ENCODE results near the gene WNT9B. TPM values are rescaled to one million over a fixed set of nuclear protein-coding genes. Genes with fewer than 3 reads are reported as not detected.

Gene WNT9B
- total and polyA plus RNA-seq, 9 of the 15 experiments (the other 6 are each of a cell fraction or from before 2014, with no cell fraction given): not detected

DNA sequence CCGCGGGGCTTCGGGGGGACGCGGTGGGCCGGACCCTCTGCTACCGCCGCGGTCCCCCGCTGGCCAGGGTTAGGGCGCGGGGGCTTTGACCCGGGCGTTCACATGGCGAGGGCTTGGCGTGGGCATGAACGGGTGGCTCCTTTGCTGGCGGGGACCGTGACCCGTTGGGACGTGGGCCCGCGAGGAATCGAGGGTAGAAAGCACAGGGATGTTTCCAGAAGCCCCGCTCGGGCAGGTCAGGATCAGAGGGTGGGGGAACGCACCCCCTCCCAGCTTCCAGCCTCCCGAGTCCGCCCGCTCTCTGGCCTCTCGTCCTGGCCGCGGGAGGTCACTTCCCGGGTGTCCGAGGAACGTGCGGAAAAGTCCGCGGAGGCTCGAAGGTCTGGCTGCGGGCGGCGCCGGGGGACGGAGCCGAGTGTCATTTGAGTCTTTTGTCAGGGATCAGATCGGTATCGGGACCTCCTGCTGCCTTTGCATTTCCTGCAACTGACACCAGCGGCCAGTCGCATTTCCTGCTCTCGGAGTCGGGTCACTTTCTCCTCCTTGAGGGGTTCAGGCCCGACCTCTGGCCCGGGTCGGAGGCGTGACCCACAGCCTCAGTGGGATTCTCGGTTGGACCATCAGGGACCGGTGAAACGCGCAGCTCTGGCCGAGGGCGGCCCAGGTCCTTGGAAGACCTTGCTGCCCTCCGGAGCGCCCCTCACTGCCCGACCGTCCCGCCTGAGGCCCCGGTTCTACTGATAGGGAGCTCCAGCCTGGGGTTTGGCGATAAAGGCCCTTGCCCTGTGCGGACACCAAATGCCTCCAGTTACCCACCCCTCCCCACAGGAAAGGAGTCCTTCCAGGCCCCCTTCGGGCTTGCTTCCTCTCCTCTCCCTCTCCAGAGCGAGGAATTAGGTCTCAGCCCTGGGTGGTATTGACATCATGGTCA, 32.2 kb upstream of the WNT9B start (continued):
- TF ChIP-seq ZNF407 (IDR thresholded peaks at IDR 0.05; ENCODE audit: low read depth) (no peak), RBM25 (IDR thresholded peaks at IDR 0.05; ENCODE audit: low read depth, low read length, severe bottlenecking) (no peak), PHF21A (IDR thresholded peaks at IDR 0.05; ENCODE audit: borderline replicate concordance, low read depth) (no peak), SAFB2 (IDR thresholded peaks at IDR 0.05; ENCODE audit: borderline replicate concordance, low read depth, low read length, severe bottlenecking) (no peak), HMGN3 (IDR thresholded peaks at IDR 0.05; ENCODE audit: borderline replicate concordance, extremely low read depth, insufficient read length, low read depth, low read length) (peak; percentile 90)
- TF ChIP-seq, protein P1, sequence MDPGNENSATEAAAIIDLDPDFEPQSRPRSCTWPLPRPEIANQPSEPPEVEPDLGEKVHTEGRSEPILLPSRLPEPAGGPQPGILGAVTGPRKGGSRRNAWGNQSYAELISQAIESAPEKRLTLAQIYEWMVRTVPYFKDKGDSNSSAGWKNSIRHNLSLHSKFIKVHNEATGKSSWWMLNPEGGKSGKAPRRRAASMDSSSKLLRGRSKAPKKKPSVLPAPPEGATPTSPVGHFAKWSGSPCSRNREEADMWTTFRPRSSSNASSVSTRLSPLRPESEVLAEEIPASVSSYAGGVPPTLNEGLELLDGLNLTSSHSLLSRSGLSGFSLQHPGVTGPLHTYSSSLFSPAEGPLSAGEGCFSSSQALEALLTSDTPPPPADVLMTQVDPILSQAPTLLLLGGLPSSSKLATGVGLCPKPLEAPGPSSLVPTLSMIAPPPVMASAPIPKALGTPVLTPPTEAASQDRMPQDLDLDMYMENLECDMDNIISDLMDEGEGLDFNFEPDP (CRISPR knock-in tag; IDR thresholded peaks at IDR 0.05): no peak
- TF ChIP-seq, protein P2, sequence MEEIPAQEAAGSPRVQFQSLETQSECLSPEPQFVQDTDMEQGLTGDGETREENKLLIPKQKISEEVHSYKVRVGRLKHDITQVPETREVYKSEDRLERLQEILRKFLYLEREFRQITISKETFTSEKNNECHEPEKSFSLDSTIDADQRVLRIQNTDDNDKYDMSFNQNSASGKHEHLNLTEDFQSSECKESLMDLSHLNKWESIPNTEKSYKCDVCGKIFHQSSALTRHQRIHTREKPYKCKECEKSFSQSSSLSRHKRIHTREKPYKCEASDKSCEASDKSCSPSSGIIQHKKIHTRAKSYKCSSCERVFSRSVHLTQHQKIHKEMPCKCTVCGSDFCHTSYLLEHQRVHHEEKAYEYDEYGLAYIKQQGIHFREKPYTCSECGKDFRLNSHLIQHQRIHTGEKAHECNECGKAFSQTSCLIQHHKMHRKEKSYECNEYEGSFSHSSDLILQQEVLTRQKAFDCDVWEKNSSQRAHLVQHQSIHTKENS (CRISPR knock-in tag; IDR thresholded peaks at IDR 0.05): no peak

Data from K562 (cell line).